HEK293 (cell line): ENCODE data around the gene FIGNL2.

ENCODE experiments used
- CTCF ChIA-PET: fragments of 350-600 bp; formaldehyde crosslinking; extraction: SDS; loops from one replicate; lab custom pipeline; 2021; ENCODE audit warnings: antibody characterized with exemption; lab: Yijun Ruan, JAX
- POLR2A ChIA-PET: fragments of 300-600 bp; formaldehyde crosslinking; extraction: SDS; loops from one replicate; lab custom pipeline; 2020; ENCODE audit warnings: antibody characterized with exemption, inconsistent platforms; lab: Yijun Ruan, JAX
- H3K27ac ChIP-seq: fragments of 200-500 bp; sonication (Bioruptor generic); 2 replicates; pipeline ENCODE4 v1.5.1; 2014; ENCODE audit warnings: low read depth, low read length, control low read depth, inconsistent platforms; ENCODE audit errors: extremely low read depth
- H3K36me3 ChIP-seq, 2 experiments: fragments of 200-500 bp in 1 of 2; sonication (Bioruptor generic) in 1 of 2; 1 replicate in 1 of 2; 2 replicates in 1 of 2; pipeline ENCODE4 v1.5.1; 2014 to 2017; ENCODE audit warnings: inconsistent platforms in 2 of 2, low read length in 2 of 2; ENCODE audit not compliant: control insufficient read depth in 2 of 2, insufficient read depth in 1 of 2
- H3K4me1 ChIP-seq: fragments of 200-500 bp; sonication (Bioruptor generic); 2 replicates; pipeline ENCODE4 v1.5.1; 2014; ENCODE audit warnings: mild to moderate bottlenecking, low read length, inconsistent platforms; ENCODE audit not compliant: control insufficient read depth, insufficient read depth
- H3K4me3 ChIP-seq: 2 replicates; pipeline ENCODE4 v1.5.1; 2011; ENCODE audit warnings: low read depth, mild to moderate bottlenecking, control low read depth, low read length, moderate library complexity
- H3K9me3 ChIP-seq: fragments of 200-500 bp; sonication (Bioruptor generic); 2 replicates; pipeline ENCODE4 v1.5.1; 2014; ENCODE audit warnings: low read depth, low read length, inconsistent platforms; ENCODE audit not compliant: control insufficient read depth, insufficient read depth
- ATF2 ChIP-seq: fragments of 450-650 bp; formaldehyde crosslinking; IDR thresholded peaks from 2 replicates; pipeline ENCODE4 v1.5.1; 2016; ENCODE audit warnings: missing biosample characterization, missing genetic modification characterization, low read depth
- EGR2 ChIP-seq: fragments of 450-650 bp; formaldehyde crosslinking; IDR thresholded peaks from 2 replicates; pipeline ENCODE4 v1.5.1; 2016; ENCODE audit warnings: low read depth, missing biosample characterization, missing genetic modification characterization
- HIC1 ChIP-seq: fragments of 450-650 bp; formaldehyde crosslinking; IDR thresholded peaks from 2 replicates; pipeline ENCODE4 v1.5.1; 2016; ENCODE audit warnings: missing biosample characterization, missing genetic modification characterization
- KLF17 ChIP-seq: fragments of 450-650 bp; formaldehyde crosslinking; IDR thresholded peaks from 2 replicates; pipeline ENCODE4 v1.5.1; 2016; ENCODE audit warnings: missing biosample characterization, missing genetic modification characterization
- REST ChIP-seq: fragments of 450-650 bp; formaldehyde crosslinking; IDR thresholded peaks from 2 replicates; pipeline ENCODE4 v1.5.1; 2016; ENCODE audit warnings: missing biosample characterization, missing genetic modification characterization
- SP3 ChIP-seq: fragments of 450-650 bp; formaldehyde crosslinking; IDR thresholded peaks from 2 replicates; pipeline ENCODE4 v1.5.1; 2016; ENCODE audit warnings: missing biosample characterization, missing genetic modification characterization
- TCF7L2 ChIP-seq: IDR thresholded peaks from 2 replicates; pipeline ENCODE4 v1.6.1; 2011; ENCODE audit warnings: low read depth, mild to moderate bottlenecking, inconsistent platforms, low read length, moderate library complexity, borderline replicate concordance
- TSHZ1 ChIP-seq: fragments of 450-650 bp; formaldehyde crosslinking; IDR thresholded peaks from 2 replicates; pipeline ENCODE4 v1.5.1; 2016; ENCODE audit warnings: missing biosample characterization, missing genetic modification characterization, borderline replicate concordance
- ZBTB44 ChIP-seq: fragments of 450-650 bp; IDR thresholded peaks from 2 replicates; pipeline ENCODE4 v1.5.1; 2018; ENCODE audit warnings: missing biosample characterization, mild to moderate bottlenecking, missing genetic modification characterization
- ZIC2 ChIP-seq: fragments of 450-650 bp; formaldehyde crosslinking; IDR thresholded peaks from 2 replicates; pipeline ENCODE4 v1.5.1; 2016; ENCODE audit warnings: missing biosample characterization, missing genetic modification characterization
- ZNF112 ChIP-seq: fragments of 450-650 bp; formaldehyde crosslinking; IDR thresholded peaks from 2 replicates; pipeline ENCODE4 v1.5.0; 2017; ENCODE audit warnings: missing biosample characterization, missing genetic modification characterization
- ZNF214 ChIP-seq: fragments of 450-650 bp; formaldehyde crosslinking; IDR thresholded peaks from 2 replicates; pipeline ENCODE4 v1.5.1; 2017; ENCODE audit warnings: missing biosample characterization, mild to moderate bottlenecking, missing genetic modification characterization, borderline replicate concordance
- ZNF223 ChIP-seq: fragments of 450-650 bp; formaldehyde crosslinking; IDR thresholded peaks from 2 replicates; pipeline ENCODE4 v1.5.1; 2016; ENCODE audit warnings: missing biosample characterization, missing genetic modification characterization
- ZNF488 ChIP-seq: fragments of 450-650 bp; formaldehyde crosslinking; IDR thresholded peaks from 2 replicates; pipeline ENCODE4 v1.5.1; 2016; ENCODE audit warnings: missing biosample characterization, missing genetic modification characterization
- ZNF544 ChIP-seq: fragments of 450-650 bp; formaldehyde crosslinking; IDR thresholded peaks from 2 replicates; pipeline ENCODE4 v1.5.0; 2017; ENCODE audit warnings: missing biosample characterization, missing genetic modification characterization
- ZNF558 ChIP-seq: fragments of 450-650 bp; formaldehyde crosslinking; IDR thresholded peaks from 2 replicates; pipeline ENCODE4 v1.5.1; 2016; ENCODE audit warnings: missing biosample characterization, missing genetic modification characterization
- ZNF596 ChIP-seq: fragments of 450-650 bp; IDR thresholded peaks from 2 replicates; pipeline ENCODE4 v1.5.0; 2018; ENCODE audit warnings: missing biosample characterization, mild to moderate bottlenecking, missing genetic modification characterization, moderate library complexity
- ZSCAN18 ChIP-seq: fragments of 450-650 bp; formaldehyde crosslinking; IDR thresholded peaks from 2 replicates; pipeline ENCODE4 v1.5.1; 2016; ENCODE audit warnings: missing biosample characterization, missing genetic modification characterization

FIGNL2 gene

GRCh38 chr12:51777973-51778372, 70.5 kb downstream of the FIGNL2 start:
- Histone ChIP-seq H3K9me3 (no peaks in the 10 kb centered on the region), H3K4me1 (no peaks in the 10 kb centered on the region), H3K4me3 (no peak overlapping the region), H3K27ac (no peak overlapping the region), H3K36me3 (no peaks in the 10 kb centered on the region)
- no peak for TF ChIP-seq ZNF223 (tag by site-specific recombination)
- no peak for TF ChIP-seq ZNF596
- ChIA-PET CTCF (interaction anchor here (0.6 kb wide), 1 partner anchor 244 kb away, joined by 3 read pairs; no protein-coding TSS in a partner anchor), POLR2A (no interaction called here)

GRCh38 chr12:51777457-51777856, 71.1 kb downstream of the FIGNL2 start:
- Histone ChIP-seq H3K4me1 (no peaks in the 10 kb centered on the region), H3K27ac (no peak overlapping the region), H3K9me3 (no peaks in the 10 kb centered on the region), H3K4me3 (no peak overlapping the region), H3K36me3 (no peaks in the 10 kb centered on the region)
- POLR2A ChIA-PET = no interaction called here
- TF ChIP-seq ZSCAN18 (tag by site-specific recombination) (no peak), ZNF596 (no peak), REST (tag by site-specific recombination) (no peak), ATF2 (no peak), SP3 (tag by site-specific recombination) (no peak), KLF17 (no peak), ZNF558 (no peak), ZNF214 (no peak), ZNF488 (tag by site-specific recombination) (no peak), ZBTB44 (tag by site-specific recombination) (no peak), HIC1 (tag by site-specific recombination) (no peak), ZNF544 (tag by site-specific recombination) (no peak), ZNF112 (tag by site-specific recombination) (no peak), EGR2 (tag by site-specific recombination) (no peak), ZIC2 (no peak), TCF7L2 (no peak), TSHZ1 (tag by site-specific recombination) (no peak)
- CTCF ChIA-PET = interaction anchor here (0.7 kb wide), 1 partner anchor 116 kb away, joined by 4 read pairs; no protein-coding TSS in a partner anchor
